Fibroblast of villous mesenchyme (primary cell): ENCODE results near the gene PNLIPRP3. TPM values are rescaled to one million over a fixed set of nuclear protein-coding genes. Genes with fewer than 3 reads are reported as not detected.
A peak's percentile ranks its signal among the peaks of the same experiment; 100 is the strongest.

Source experiments
- DNase-seq: peaks from one replicate; pipeline ENCODE4 v3.0.0-alpha.2; 2010; ENCODE audit warnings: low read depth
- H3K4me3 ChIP-seq: 2 replicates; pipeline ENCODE4 v1.5.1; 2011; ENCODE audit warnings: low read depth, mild to moderate bottlenecking, low read length
- total RNA-seq: library from RNA; depleted of rRNA; stranded (reverse); fragments of >200 nt; gene quantifications from 2 replicates; pipeline ENCODE4 v1.2.3, GENCODE V29; 2012
- TF ChIP-seq, protein P1 (sequence below): IDR thresholded peaks from 2 replicates; pipeline ENCODE4 v1.5.1; 2012; ENCODE audit warnings: low read depth, mild to moderate bottlenecking, low read length; ENCODE audit not compliant: insufficient read depth

PNLIPRP3 gene
- total RNA-seq, 1 donor, result not detected

DNA sequence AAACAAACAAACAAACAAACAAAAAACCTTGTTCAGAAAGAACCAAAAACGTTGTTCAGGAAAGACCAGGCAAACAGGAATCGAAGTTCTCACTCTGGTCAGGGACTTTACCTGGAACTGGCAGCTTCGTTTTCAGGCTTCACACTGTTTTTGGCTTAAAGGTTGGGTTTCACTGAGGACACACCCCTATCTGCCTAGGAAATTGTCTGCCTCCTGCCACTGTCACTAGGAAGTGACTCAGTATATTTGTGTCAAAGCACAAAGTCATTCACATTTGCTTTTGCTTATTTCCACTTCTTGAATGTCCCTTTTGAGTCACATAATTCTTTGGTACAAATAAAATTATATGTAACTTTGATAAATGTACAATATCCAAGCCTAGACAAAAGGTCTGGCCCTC lies 37.9 kb downstream of the PNLIPRP3 start:
- TF ChIP-seq, protein P1, sequence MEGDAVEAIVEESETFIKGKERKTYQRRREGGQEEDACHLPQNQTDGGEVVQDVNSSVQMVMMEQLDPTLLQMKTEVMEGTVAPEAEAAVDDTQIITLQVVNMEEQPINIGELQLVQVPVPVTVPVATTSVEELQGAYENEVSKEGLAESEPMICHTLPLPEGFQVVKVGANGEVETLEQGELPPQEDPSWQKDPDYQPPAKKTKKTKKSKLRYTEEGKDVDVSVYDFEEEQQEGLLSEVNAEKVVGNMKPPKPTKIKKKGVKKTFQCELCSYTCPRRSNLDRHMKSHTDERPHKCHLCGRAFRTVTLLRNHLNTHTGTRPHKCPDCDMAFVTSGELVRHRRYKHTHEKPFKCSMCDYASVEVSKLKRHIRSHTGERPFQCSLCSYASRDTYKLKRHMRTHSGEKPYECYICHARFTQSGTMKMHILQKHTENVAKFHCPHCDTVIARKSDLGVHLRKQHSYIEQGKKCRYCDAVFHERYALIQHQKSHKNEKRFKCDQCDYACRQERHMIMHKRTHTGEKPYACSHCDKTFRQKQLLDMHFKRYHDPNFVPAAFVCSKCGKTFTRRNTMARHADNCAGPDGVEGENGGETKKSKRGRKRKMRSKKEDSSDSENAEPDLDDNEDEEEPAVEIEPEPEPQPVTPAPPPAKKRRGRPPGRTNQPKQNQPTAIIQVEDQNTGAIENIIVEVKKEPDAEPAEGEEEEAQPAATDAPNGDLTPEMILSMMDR, result no peak
- no peak overlapping the region for H3K4me3 ChIP-seq
- no peak for DNase-seq

DNA sequence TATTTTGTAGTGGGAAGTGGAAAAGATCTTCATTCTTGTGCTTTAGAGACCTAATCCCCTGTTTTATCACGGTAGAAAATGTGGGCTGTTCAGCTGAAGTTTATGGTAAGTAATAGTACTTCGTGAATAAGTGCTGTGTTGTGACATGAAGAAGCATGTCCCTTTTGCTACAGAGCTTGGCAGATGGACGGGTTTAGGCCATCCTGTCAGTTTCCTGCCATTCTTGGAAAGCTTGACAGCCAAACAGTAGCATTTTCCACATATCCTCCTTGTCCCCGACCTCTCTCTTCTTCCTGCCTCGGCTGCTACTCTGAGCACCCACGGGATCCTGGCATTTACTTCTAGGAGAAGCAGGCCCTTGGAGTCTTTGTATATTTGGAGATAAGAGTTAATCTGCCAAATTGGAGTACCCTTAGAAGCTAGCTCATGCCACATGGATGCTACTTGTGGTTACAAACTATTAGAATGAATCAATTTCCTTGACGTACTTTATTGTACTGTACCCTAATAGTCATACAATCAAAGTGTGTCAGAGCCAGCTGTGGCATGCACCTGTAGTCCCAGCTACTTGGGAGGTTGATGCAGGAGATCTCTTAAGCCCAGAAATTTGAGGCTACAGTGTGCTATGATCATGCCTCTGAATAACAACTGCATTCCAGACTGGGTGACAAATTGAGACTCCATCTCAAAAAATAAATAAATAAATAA lies 39.2 kb downstream of the PNLIPRP3 start:
- TF ChIP-seq, protein P1, result no peak
- no peak overlapping the region for H3K4me3 ChIP-seq
- no peak for DNase-seq

DNA sequence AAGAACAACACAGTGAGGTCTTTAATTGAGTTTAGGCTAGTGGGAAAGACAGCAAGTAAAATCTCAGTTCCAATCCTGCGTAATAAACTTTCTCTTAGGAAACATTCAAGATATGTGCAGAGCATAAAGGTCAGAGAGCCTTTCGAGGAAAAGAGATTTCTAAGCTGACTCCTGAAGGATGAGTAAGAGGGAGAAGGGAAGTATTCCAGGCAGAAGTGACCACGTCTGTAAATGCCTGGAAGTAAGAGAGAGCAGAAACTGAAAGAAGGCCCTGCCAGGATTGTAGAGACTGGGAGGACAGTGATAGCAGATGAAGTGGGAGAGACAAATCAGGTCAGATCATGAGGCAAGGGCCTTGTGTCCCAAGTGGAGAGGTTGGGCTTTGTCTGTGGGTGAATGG lies 41.8 kb downstream of the PNLIPRP3 start:
- H3K4me3 ChIP-seq, result no peak overlapping the region
- TF ChIP-seq, protein P1, result no peak
- DNase-seq, result peak; percentile 6

DNA sequence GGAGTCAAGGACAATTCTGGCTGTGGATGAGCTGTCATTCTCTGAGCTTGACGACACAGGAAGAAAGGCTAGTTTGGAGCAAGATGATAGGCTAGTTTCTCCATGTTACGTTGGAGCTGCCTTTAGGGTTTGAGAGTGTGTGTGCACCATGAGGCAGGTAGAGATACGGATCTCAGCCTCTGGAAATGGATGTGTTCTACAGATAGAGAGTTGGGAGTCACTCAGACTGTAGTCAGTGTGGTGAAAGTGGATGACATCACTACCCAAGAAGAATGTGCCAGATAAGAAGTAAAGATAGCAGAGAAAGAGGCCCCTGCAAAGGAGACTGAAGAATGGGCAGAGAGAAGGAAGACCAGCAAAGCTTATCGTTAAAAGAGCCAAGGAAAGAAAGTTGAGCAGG lies 42.4 kb downstream of the PNLIPRP3 start:
- no peak for DNase-seq
- TF ChIP-seq, protein P1, result no peak
- no peak overlapping the region for H3K4me3 ChIP-seq

DNA sequence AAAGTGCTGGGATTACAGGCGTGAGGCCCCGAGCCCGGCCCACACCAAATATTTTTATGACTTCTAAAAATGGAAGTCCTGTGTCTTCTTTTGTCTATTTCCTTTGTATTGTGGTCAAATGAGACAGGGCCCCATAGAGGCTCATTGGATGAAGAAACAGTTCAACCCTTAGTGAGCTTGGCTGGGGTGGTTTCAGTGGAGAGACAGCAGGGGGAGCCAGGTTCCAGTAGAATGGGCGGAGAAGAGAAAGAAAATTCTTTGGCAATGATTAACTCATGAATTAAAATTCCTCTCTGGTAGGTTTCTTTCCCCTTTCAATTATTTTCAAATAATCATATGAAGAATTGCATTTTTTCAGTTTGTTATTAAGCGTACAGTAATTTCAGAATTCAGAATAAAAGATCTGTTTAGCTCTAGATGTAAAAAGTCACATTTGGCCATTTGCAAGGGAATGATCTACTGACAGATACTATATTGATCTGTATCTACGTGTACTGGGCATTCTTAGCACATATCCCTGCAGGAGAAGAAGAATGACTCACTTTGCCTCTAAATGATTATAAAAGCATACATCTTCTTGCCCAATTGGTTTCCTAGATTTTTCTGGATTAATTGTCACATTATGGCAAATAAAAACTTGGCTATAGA lies 43.2 kb downstream of the PNLIPRP3 start:
- DNase-seq, result no peak
- TF ChIP-seq, protein P1, result peak; percentile 16
- H3K4me3 ChIP-seq, result no peak overlapping the region

DNA sequence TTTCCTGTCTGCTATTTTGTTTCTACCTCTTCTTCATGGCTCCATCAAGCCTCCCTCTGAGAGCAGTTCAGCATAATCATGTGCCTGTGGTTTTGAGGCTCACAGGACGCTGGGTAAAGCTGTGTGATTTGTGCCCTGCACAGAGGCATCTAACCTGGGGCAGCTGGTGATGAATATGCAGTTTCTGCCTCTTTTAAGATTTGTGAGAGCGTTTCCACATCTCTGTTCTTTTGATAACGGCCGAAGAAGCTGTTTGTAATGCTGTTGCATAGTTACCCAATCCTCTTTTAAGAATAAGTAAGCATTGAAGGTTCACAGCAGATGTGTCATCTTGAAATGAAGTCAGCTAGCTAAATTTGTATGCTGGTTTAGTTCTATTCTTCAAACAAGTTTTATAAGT lies 45.2 kb downstream of the PNLIPRP3 start:
- peak; percentile 2 for DNase-seq
- no peak overlapping the region for H3K4me3 ChIP-seq
- TF ChIP-seq, protein P1, result no peak

DNA sequence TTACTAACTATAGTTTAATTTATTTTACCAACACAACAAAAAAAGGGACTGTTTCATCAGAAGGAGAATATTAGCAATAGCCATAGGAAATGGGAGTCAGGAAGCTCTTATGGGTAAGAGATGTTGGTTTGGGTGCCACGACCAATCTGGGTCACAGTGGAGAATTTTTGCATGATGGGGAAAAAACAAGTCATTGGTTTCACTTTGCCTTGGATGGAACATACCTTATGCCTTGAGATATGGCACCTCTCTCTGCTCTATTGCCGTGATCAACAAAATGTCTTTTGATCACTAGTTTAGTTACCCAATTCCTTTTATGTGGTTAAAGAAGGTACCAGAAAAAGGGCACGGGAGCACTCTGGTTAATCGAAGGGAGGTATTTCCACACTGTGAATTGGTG lies 48.2 kb downstream of the PNLIPRP3 start:
- TF ChIP-seq, protein P1, result no peak
- no peak for DNase-seq
- H3K4me3 ChIP-seq, result no peak overlapping the region
